Measurements from ENCODE around the gene TDG. TPM values are rescaled to one million over a fixed set of nuclear protein-coding genes. Genes with fewer than 3 reads are reported as not detected.

The TDG gene
- total RNA-seq, 1 experiment from 2014 or later = 38.2 TPM

- in situ Hi-C loops (cut with HindIII; ENCODE audit: low pct_unique_long_range_greater_than_20kb, low sequenced_read_pairs) = no loop called here
Measured at GRCh38 chr12:104002686-104003085, 37.0 kb downstream of the TDG start.

GRCh38 chr12:104003596-104003995 lies 37.9 kb downstream of the TDG start:
- Histone ChIP-seq H3K4me3 (ENCODE audit: low read depth in 2 of 2, low read length in 2 of 2) (no peak overlapping the region), H3K9me3 (ENCODE audit: control insufficient read depth, insufficient read depth, low read depth, low read length) (no peaks in the 10 kb centered on the region), H3K36me3 (ENCODE audit: control insufficient read depth, insufficient read depth, low read length) (no peaks in the 10 kb centered on the region), H3K27ac (ENCODE audit: low read length) (no peak overlapping the region), H3K4me1 (ENCODE audit: control insufficient read depth, insufficient read depth, low read length) (no peaks in the 10 kb centered on the region), H3K27me3 (ENCODE audit: control insufficient read depth, insufficient read depth, low read length) (peaks cover 6% of the 10 kb centered on the region; the same call in 1 of the 2 replicates)
- TF ChIP-seq REST (IDR thresholded peaks at IDR 0.05; ENCODE audit: insufficient read depth in 1 of 2, low read depth in 2 of 2, low read length in 1 of 2) (no peak), POLR2AphosphoS5 (IDR thresholded peaks at IDR 0.05; ENCODE audit: low read depth, low read length) (no peak), SIN3A (IDR thresholded peaks at IDR 0.05; ENCODE audit: borderline replicate concordance, insufficient read depth, low read depth, low read length) (no peak), CTCF (IDR thresholded peaks at IDR 0.05) (no peak), TCF7L2 (IDR thresholded peaks at IDR 0.05; ENCODE audit: low read depth, low read length) (no peak)
- BruUV-seq (replicated peaks) = no TSS peak
- DNase-seq (ENCODE audit: low read depth, low spot score) = no peak
- intact Hi-C loops (cut with micrococcal nuclease; ENCODE audit: unreplicated experiment) = no loop called here
- no peak for ATAC-seq
- ChIA-PET CTCF (no interaction called here), POLR2A (no interaction called here)
- in situ Hi-C loops (cut with HindIII; ENCODE audit: low pct_unique_long_range_greater_than_20kb, low sequenced_read_pairs) = no loop called here

More at GRCh38 chr12:104002686-104003085, 37.0 kb downstream of the TDG start:
- H3K27ac ChIP-seq (ENCODE audit: low read length) = no peak overlapping the region
- H3K9me3 ChIP-seq (ENCODE audit: control insufficient read depth, insufficient read depth, low read depth, low read length) = no peaks in the 10 kb centered on the region
- H3K4me1 ChIP-seq (ENCODE audit: control insufficient read depth, insufficient read depth, low read length) = no peaks in the 10 kb centered on the region
- DNase-seq (ENCODE audit: low read depth, low spot score) = no peak
- no peak overlapping the region for H3K4me3 ChIP-seq (ENCODE audit: low read depth in 2 of 2, low read length in 2 of 2)
- H3K27me3 ChIP-seq (ENCODE audit: control insufficient read depth, insufficient read depth, low read length) = peaks cover 6% of the 10 kb centered on the region; the same call in 1 of the 2 replicates
- BruUV-seq (replicated peaks) = no TSS peak
- H3K36me3 ChIP-seq (ENCODE audit: control insufficient read depth, insufficient read depth, low read length) = no peaks in the 10 kb centered on the region
- POLR2A ChIA-PET = no interaction called here
- intact Hi-C loops (cut with micrococcal nuclease; ENCODE audit: unreplicated experiment) = no loop called here
- TF ChIP-seq TCF7L2 (IDR thresholded peaks at IDR 0.05; ENCODE audit: low read depth, low read length) (no peak), REST (IDR thresholded peaks at IDR 0.05; ENCODE audit: insufficient read depth in 1 of 2, low read depth in 2 of 2, low read length in 1 of 2) (no peak), SIN3A (IDR thresholded peaks at IDR 0.05; ENCODE audit: borderline replicate concordance, insufficient read depth, low read depth, low read length) (no peak), CTCF (IDR thresholded peaks at IDR 0.05) (no peak), POLR2AphosphoS5 (IDR thresholded peaks at IDR 0.05; ENCODE audit: low read depth, low read length) (no peak)
- CTCF ChIA-PET = no interaction called here
- no peak for ATAC-seq

Measured in Panc1 (cell line).